ENCODE data around the gene RMI2. TPM values are rescaled to one million over a fixed set of nuclear protein-coding genes. Genes with fewer than 3 reads are reported as not detected.
"Not testable (repeated sequence)": the region's sequence is repeated elsewhere in the genome, so short reads cannot be mapped to it uniquely, and the experiment has no call there.

The RMI2 gene
- 10 to 100 TPM; 68.9 to 69.9 TPM for total RNA-seq

GRCh38 chr16:11345040-11345862 lies at the start of gene RMI2:
Gene RMI2, plus strand, starts transcription at chr16:11345459. Its CDS starts 13 bp downstream, at chr16:11345472.
- intact Hi-C loops (cut with micrococcal nuclease), result loop anchor here (1.0 to 2.0 kb wide), 2 partner anchors 9 to 34 kb away; no protein-coding TSS in a partner anchor
- H3K36me3 Mint-ChIP-seq, result peaks cover 31% of the 10 kb centered on the region
- ChIA-PET CTCF (interaction anchor here (1.4 kb wide), 1 partner anchor 33 kb away, joined by 3 read pairs; no protein-coding TSS in a partner anchor), POLR2A (interaction anchor here (1.3 kb wide), 1 partner anchor 9 kb away, joined by 5 read pairs; no protein-coding TSS in a partner anchor)
- H3K4me1 Mint-ChIP-seq (ENCODE audit: low read depth), result peaks cover 47% of the 10 kb centered on the region
- no peaks in the 10 kb centered on the region for H3K9me3 Mint-ChIP-seq
- H3K4me3 Mint-ChIP-seq, result peak within 1 kb of the TSS; percentile 94
- H3K27me3 Mint-ChIP-seq, result no peaks in the 10 kb centered on the region
- peak; percentile 99 for DNase-seq
- H3K27ac Mint-ChIP-seq, result peak within 1 kb of the TSS; percentile 86

GRCh38 chr16:11295672-11296071 lies 49.6 kb upstream of the RMI2 start:
- no peak for DNase-seq
- peaks cover 18% of the 10 kb centered on the region for H3K4me1 Mint-ChIP-seq (ENCODE audit: low read depth)
- intact Hi-C loops (cut with micrococcal nuclease), result loop anchor here (5.0 kb wide), 1 partner anchor 33 kb away; no protein-coding TSS in a partner anchor
- H3K27ac Mint-ChIP-seq, result no peak overlapping the region
- H3K9me3 Mint-ChIP-seq, result no peaks in the 10 kb centered on the region
- POLR2A ChIA-PET, result no interaction called here
- H3K27me3 Mint-ChIP-seq, result peaks cover 6% of the 10 kb centered on the region
- no peaks in the 10 kb centered on the region for H3K36me3 Mint-ChIP-seq
- CTCF ChIA-PET, result no interaction called here
- no peak overlapping the region for H3K4me3 Mint-ChIP-seq

- DNase-seq, result no peak
- Mint-ChIP-seq H3K36me3 (no peaks in the 10 kb centered on the region), H3K27ac (peak overlapping the region; percentile 33), H3K9me3 (no peaks in the 10 kb centered on the region), H3K27me3 (peaks cover 6% of the 10 kb centered on the region), H3K4me3 (no peak overlapping the region), H3K4me1 (ENCODE audit: low read depth) (peaks cover 18% of the 10 kb centered on the region)
- POLR2A ChIA-PET, result interaction anchor here (1.4 kb wide), 1 partner anchor 32 kb away, joined by 4 read pairs; no protein-coding TSS in a partner anchor
- CTCF ChIA-PET, result no interaction called here
- intact Hi-C loops (cut with micrococcal nuclease), result loop anchor here (5.0 kb wide), 1 partner anchor 34 kb away; no protein-coding TSS in a partner anchor
Measured at GRCh38 chr16:11296351-11296705, 48.9 kb upstream of the RMI2 start.

GRCh38 chr16:11296706-11297491 lies 48.4 kb upstream of the RMI2 start:
- Mint-ChIP-seq H3K4me1 (ENCODE audit: low read depth) (peaks cover 18% of the 10 kb centered on the region), H3K36me3 (no peaks in the 10 kb centered on the region), H3K27ac (peak overlapping the region; percentile 49), H3K27me3 (peaks cover 6% of the 10 kb centered on the region), H3K9me3 (no peaks in the 10 kb centered on the region), H3K4me3 (peak overlapping the region; percentile 49)
- intact Hi-C loops (cut with micrococcal nuclease), result loop anchor here (5.0 kb wide), 1 partner anchor 35 kb away; no protein-coding TSS in a partner anchor
- CTCF ChIA-PET, result interaction anchor here (0.8 to 3.3 kb wide), 4 partner anchors 34 to 333 kb away, joined by 3 to 11 read pairs (median 4); no protein-coding TSS in a partner anchor
- POLR2A ChIA-PET, result interaction anchor here (0.7 to 1.4 kb wide), 3 partner anchors 33 to 57 kb away, joined by 3 to 4 read pairs (median 4); no protein-coding TSS in a partner anchor
- no peak for DNase-seq

- no peaks in the 10 kb centered on the region for H3K9me3 Mint-ChIP-seq
- peaks cover 6% of the 10 kb centered on the region for H3K27me3 Mint-ChIP-seq
- H3K4me1 Mint-ChIP-seq (ENCODE audit: low read depth), result peaks cover 18% of the 10 kb centered on the region
- intact Hi-C loops (cut with micrococcal nuclease), result loop anchor here (5.0 kb wide), 1 partner anchor 35 kb away; no protein-coding TSS in a partner anchor
- POLR2A ChIA-PET, result interaction anchor here (0.7 to 1.7 kb wide), 4 partner anchors 34 to 56 kb away, joined by 3 to 5 read pairs (median 4); partner anchors contain the start of gene SOCS1
- peak overlapping the region; percentile 49 for H3K4me3 Mint-ChIP-seq
- DNase-seq, result peak; percentile 82
- CTCF ChIA-PET, result interaction anchor here (0.6 to 3.3 kb wide), 6 partner anchors 28 to 334 kb away, joined by 3 to 11 read pairs (median 4); no protein-coding TSS in a partner anchor
- no peaks in the 10 kb centered on the region for H3K36me3 Mint-ChIP-seq
- peak overlapping the region; percentile 49 for H3K27ac Mint-ChIP-seq
Measured at GRCh38 chr16:11297492-11298142, 47.6 kb upstream of the RMI2 start.

GRCh38 chr16:11298143-11298900 lies 46.9 kb upstream of the RMI2 start:
- DNase-seq, result no peak
- no peak overlapping the region for H3K4me3 Mint-ChIP-seq
- no peaks in the 10 kb centered on the region for H3K9me3 Mint-ChIP-seq
- peak overlapping the region; percentile 49 for H3K27ac Mint-ChIP-seq
- peaks cover 18% of the 10 kb centered on the region for H3K4me1 Mint-ChIP-seq (ENCODE audit: low read depth)
- CTCF ChIA-PET, result interaction anchor here (0.6 to 3.3 kb wide), 5 partner anchors 28 to 334 kb away, joined by 3 to 11 read pairs (median 4); no protein-coding TSS in a partner anchor
- no peaks in the 10 kb centered on the region for H3K36me3 Mint-ChIP-seq
- peaks cover 1% of the 10 kb centered on the region for H3K27me3 Mint-ChIP-seq
- POLR2A ChIA-PET, result interaction anchor here (0.7 to 1.7 kb wide), 3 partner anchors 40 to 55 kb away, joined by 3 to 5 read pairs (median 4); partner anchors contain the start of gene SOCS1
- intact Hi-C loops (cut with micrococcal nuclease), result loop anchor here (5.0 kb wide), 1 partner anchor 36 kb away; no protein-coding TSS in a partner anchor

- ChIA-PET CTCF (interaction anchor here (3.3 kb wide), 1 partner anchor 335 kb away, joined by 11 read pairs; no protein-coding TSS in a partner anchor), POLR2A (interaction anchor here (1.7 kb wide), 1 partner anchor 43 kb away, joined by 5 read pairs; the partner anchor contains the start of gene SOCS1)
- H3K4me3 Mint-ChIP-seq, H3K36me3 Mint-ChIP-seq, H3K27ac Mint-ChIP-seq, H3K9me3 Mint-ChIP-seq, H3K27me3 Mint-ChIP-seq, DNase-seq: not testable (repeated sequence)
- peaks cover 18% of the 10 kb centered on the region for H3K4me1 Mint-ChIP-seq (ENCODE audit: low read depth)
- intact Hi-C loops (cut with micrococcal nuclease), result loop anchor here (5.0 kb wide), 1 partner anchor 37 kb away; no protein-coding TSS in a partner anchor
Measured at GRCh38 chr16:11298950-11299547, 46.2 kb upstream of the RMI2 start.

- peaks cover 18% of the 10 kb centered on the region for H3K4me1 Mint-ChIP-seq (ENCODE audit: low read depth)
- H3K27me3 Mint-ChIP-seq, result no peaks in the 10 kb centered on the region
- no peaks in the 10 kb centered on the region for H3K9me3 Mint-ChIP-seq
- no peak overlapping the region for H3K4me3 Mint-ChIP-seq
- no peak for DNase-seq
- POLR2A ChIA-PET, result no interaction called here
- CTCF ChIA-PET, result interaction anchor here (3.3 kb wide), 1 partner anchor 336 kb away, joined by 11 read pairs; no protein-coding TSS in a partner anchor
- intact Hi-C loops (cut with micrococcal nuclease), result loop anchor here (5.0 kb wide), 1 partner anchor 38 kb away; no protein-coding TSS in a partner anchor
- no peaks in the 10 kb centered on the region for H3K36me3 Mint-ChIP-seq
- H3K27ac Mint-ChIP-seq, result no peak overlapping the region
Measured at GRCh38 chr16:11299865-11300559, 45.2 kb upstream of the RMI2 start.

GRCh38 chr16:11300560-11300892 lies 44.7 kb upstream of the RMI2 start:
- Mint-ChIP-seq H3K27me3 (no peaks in the 10 kb centered on the region), H3K36me3 (no peaks in the 10 kb centered on the region), H3K9me3 (no peaks in the 10 kb centered on the region), H3K4me1 (ENCODE audit: low read depth) (peaks cover 18% of the 10 kb centered on the region), H3K4me3 (no peak overlapping the region), H3K27ac (no peak overlapping the region)
- DNase-seq, result no peak
- CTCF ChIA-PET, result interaction anchor here (0.8 kb wide), 1 partner anchor 317 kb away, joined by 3 read pairs; no protein-coding TSS in a partner anchor
- intact Hi-C loops (cut with micrococcal nuclease), result no loop called here
- POLR2A ChIA-PET, result no interaction called here

All from activated CD4-positive, alpha-beta memory T cell treated with anti-CD3 and anti-CD28 coated beads for 36 hours (primary cell).